Chondrocyte (in vitro differentiated cells): Measurements from ENCODE around the gene HLCS. TPM values are rescaled to one million over a fixed set of nuclear protein-coding genes. Genes with fewer than 3 reads are reported as not detected.

Experiments
- DNase-seq: peaks from one replicate; pipeline ENCODE4 v3.0.0; 2021; ENCODE audit warnings: mixed read lengths, low spot score
- H3K27ac Mint-ChIP-seq: one replicate; pipeline ENCODE4 v1.8.0; 2021; ENCODE audit warnings: mild to moderate bottlenecking, moderate library complexity, mixed read lengths; ENCODE audit not compliant: unreplicated experiment
- H3K27me3 Mint-ChIP-seq: 2 replicates; pipeline ENCODE4 v1.8.0; 2021; ENCODE audit warnings: low read depth, mixed read lengths
- H3K36me3 Mint-ChIP-seq: 2 replicates; pipeline ENCODE4 v1.8.0; 2021; ENCODE audit warnings: low read depth, mixed read lengths
- H3K4me1 Mint-ChIP-seq: 2 replicates; pipeline ENCODE4 v1.8.0; 2021; ENCODE audit warnings: low read depth, mild to moderate bottlenecking, mixed read lengths
- H3K4me3 Mint-ChIP-seq: one replicate; pipeline ENCODE4 v1.8.0; 2021; ENCODE audit warnings: mild to moderate bottlenecking, moderate library complexity, mixed read lengths; ENCODE audit not compliant: unreplicated experiment
- H3K9me3 Mint-ChIP-seq: 2 replicates; pipeline ENCODE4 v1.8.0; 2021; ENCODE audit warnings: low read depth, mixed read lengths
- total RNA-seq: library from RNA; stranded (reverse); gene quantifications from 3 replicates; pipeline ENCODE4 v1.2.1, GENCODE V29; 2021
- TF ChIP-seq, protein P1 (sequence below): fragments of 200-600 bp; sonication (generic); IDR thresholded peaks from 2 replicates; pipeline ENCODE4 v1.5.0; 2021; ENCODE audit warnings: antibody characterized with exemption, mild to moderate bottlenecking, moderate library complexity

The HLCS gene
- total RNA-seq, 1 donor from 2014 or later = 30.4 TPM

DNA sequence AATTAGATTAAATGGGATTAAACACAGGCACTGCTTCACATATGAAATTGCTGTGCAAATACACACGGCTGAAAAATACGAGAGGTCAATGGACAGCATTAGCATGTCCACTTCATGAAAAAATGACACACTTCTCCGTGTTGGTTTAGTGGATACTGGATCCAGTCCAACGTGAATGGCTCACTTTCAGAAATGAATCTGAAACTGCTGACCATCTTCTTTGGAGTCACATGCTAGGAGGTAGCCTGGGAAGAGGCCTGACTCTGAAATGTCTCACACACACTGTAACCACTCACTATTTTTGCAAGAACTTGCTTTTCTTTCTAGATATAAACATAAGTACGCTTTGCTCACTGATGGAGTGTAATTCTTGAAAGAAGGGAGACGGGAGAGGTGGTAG, 127.3 kb downstream of the HLCS start:
- Mint-ChIP-seq H3K36me3 (no peaks in the 10 kb centered on the region), H3K4me3 (peak overlapping the region; percentile 2), H3K27me3 (no peaks in the 10 kb centered on the region), H3K4me1 (peaks cover 32% of the 10 kb centered on the region), H3K9me3 (no peaks in the 10 kb centered on the region), H3K27ac (peak overlapping the region; percentile 97)
- TF ChIP-seq, protein P1, sequence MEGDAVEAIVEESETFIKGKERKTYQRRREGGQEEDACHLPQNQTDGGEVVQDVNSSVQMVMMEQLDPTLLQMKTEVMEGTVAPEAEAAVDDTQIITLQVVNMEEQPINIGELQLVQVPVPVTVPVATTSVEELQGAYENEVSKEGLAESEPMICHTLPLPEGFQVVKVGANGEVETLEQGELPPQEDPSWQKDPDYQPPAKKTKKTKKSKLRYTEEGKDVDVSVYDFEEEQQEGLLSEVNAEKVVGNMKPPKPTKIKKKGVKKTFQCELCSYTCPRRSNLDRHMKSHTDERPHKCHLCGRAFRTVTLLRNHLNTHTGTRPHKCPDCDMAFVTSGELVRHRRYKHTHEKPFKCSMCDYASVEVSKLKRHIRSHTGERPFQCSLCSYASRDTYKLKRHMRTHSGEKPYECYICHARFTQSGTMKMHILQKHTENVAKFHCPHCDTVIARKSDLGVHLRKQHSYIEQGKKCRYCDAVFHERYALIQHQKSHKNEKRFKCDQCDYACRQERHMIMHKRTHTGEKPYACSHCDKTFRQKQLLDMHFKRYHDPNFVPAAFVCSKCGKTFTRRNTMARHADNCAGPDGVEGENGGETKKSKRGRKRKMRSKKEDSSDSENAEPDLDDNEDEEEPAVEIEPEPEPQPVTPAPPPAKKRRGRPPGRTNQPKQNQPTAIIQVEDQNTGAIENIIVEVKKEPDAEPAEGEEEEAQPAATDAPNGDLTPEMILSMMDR = no peak
- DNase-seq = no peak

- H3K36me3 Mint-ChIP-seq = no peaks in the 10 kb centered on the region
- no peak overlapping the region for H3K27ac Mint-ChIP-seq
- peaks cover 35% of the 10 kb centered on the region for H3K4me1 Mint-ChIP-seq
- no peak for DNase-seq
- no peaks in the 10 kb centered on the region for H3K27me3 Mint-ChIP-seq
- H3K4me3 Mint-ChIP-seq = no peak overlapping the region
- TF ChIP-seq, protein P1 = no peak
- no peaks in the 10 kb centered on the region for H3K9me3 Mint-ChIP-seq
Observed at GRCh38 chr21:36835383-36835795, 131.1 kb downstream of the HLCS start.

- no peaks in the 10 kb centered on the region for H3K9me3 Mint-ChIP-seq
- no peak for DNase-seq
- no peak overlapping the region for H3K4me3 Mint-ChIP-seq
- peaks cover 28% of the 10 kb centered on the region for H3K4me1 Mint-ChIP-seq
- H3K36me3 Mint-ChIP-seq = no peaks in the 10 kb centered on the region
- no peak overlapping the region for H3K27ac Mint-ChIP-seq
- H3K27me3 Mint-ChIP-seq = no peaks in the 10 kb centered on the region
- TF ChIP-seq, protein P1 = no peak
Observed at GRCh38 chr21:36834192-36834591, 132.3 kb downstream of the HLCS start.

DNA sequence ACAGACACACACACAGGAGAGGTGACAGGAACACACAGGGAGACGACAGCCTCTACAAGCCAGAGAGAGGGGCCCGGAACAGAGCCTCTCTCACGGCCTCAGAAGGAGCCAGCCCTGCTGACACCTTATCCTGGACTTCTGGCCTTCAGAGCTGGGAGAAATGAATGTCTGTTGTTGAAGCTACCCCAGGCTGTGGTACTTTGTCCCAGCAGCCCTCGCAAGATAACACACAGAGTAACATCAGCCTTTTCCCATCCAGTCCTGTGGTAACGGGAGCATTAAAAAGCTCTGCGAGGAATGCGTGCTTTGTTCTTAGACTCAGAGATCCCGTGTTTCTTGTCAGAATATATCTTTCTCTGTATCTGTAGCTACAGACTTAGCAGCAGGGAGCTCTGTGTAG, 136.4 kb downstream of the HLCS start:
- no peak for DNase-seq
- H3K4me1 Mint-ChIP-seq = peaks cover 13% of the 10 kb centered on the region
- peaks cover 3% of the 10 kb centered on the region for H3K36me3 Mint-ChIP-seq
- no peak overlapping the region for H3K27ac Mint-ChIP-seq
- no peak overlapping the region for H3K4me3 Mint-ChIP-seq
- H3K9me3 Mint-ChIP-seq = no peaks in the 10 kb centered on the region
- H3K27me3 Mint-ChIP-seq = no peaks in the 10 kb centered on the region
- TF ChIP-seq, protein P1 = no peak

DNA sequence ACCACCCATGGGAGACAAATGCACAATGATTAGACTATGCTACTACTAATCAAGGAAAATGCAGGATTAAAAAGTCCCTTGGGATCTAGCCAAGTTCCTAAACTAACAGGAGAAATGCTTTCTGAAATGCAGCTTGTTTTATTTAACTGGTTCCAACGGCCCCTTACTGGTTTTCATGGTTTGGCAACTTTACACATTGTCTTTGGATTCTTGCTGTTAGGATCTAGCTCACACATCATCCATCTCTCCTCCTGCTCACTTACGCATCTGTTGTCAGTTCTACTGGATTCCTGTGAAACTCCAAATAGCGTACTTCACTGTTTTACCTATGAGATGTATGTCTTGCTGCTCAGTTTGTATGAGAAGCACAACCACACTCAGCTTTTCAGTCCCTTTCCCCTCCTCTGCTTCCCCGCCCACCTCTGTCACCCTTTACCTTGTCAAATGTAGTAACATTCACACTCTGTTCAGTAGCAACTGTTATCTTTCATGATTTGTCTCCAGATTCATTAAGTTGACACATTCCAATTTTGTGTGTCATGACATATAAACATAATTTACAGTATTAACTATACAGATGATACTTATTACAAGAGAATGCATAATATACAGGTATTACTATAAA, 137.5 kb downstream of the HLCS start:
- Mint-ChIP-seq H3K4me3 (no peak overlapping the region), H3K27ac (no peak overlapping the region), H3K4me1 (peaks cover 8% of the 10 kb centered on the region), H3K27me3 (no peaks in the 10 kb centered on the region), H3K36me3 (peaks cover 8% of the 10 kb centered on the region), H3K9me3 (no peaks in the 10 kb centered on the region)
- TF ChIP-seq, protein P1 = no peak
- DNase-seq = no peak
